Brain microvascular endothelial cell (primary cell): ENCODE results near the gene ARHGEF4.

ENCODE experiments used
- DNase-seq: peaks from one replicate; pipeline ENCODE4 v3.0.0-alpha.2; 2020
- H3K27ac ChIP-seq: fragments of 250-450 bp; sonication (Bioruptor Pico); 2 replicates; pipeline ENCODE4 v1.5.1; 2020; ENCODE audit warnings: mild to moderate bottlenecking, moderate library complexity
- H3K27me3 ChIP-seq: fragments of 250-450 bp; sonication (Bioruptor Pico); replicated peaks from 2 replicates; pipeline ENCODE4 v1.5.1; 2020; ENCODE audit warnings: mild to moderate bottlenecking
- H3K36me3 ChIP-seq: fragments of 250-450 bp; sonication (Bioruptor Pico); replicated peaks from 2 replicates; pipeline ENCODE4 v1.5.1; 2020; ENCODE audit warnings: mild to moderate bottlenecking
- H3K4me3 ChIP-seq: 2 replicates; pipeline ENCODE4 v1.5.1; 2011; ENCODE audit warnings: low read depth, mild to moderate bottlenecking, control low read depth, low read length, moderate library complexity
- CTCF ChIP-seq: IDR thresholded peaks from 2 replicates; pipeline ENCODE4 v1.5.1; 2011; ENCODE audit warnings: low read depth, mild to moderate bottlenecking, moderate library complexity, low read length, control low read depth, inconsistent platforms; ENCODE audit errors: missing control alignments
- in situ Hi-C: cut with HindIII; loops from 2 replicates; pipeline ENCODE4 v1.10.0; 2017; ENCODE audit warnings: low sequenced_read_pairs, low pct_ligation_motif_present

Gene ARHGEF4

GRCh38 chr2:130890941-130891669 lies 54.4 kb downstream of the ARHGEF4 start:
- H3K27ac ChIP-seq, result no peak overlapping the region
- in situ Hi-C loops, result no loop called here
- no peak for DNase-seq
- no peak overlapping the region for H3K4me3 ChIP-seq
- H3K36me3 ChIP-seq, result no peaks in the 10 kb centered on the region
- no peaks in the 10 kb centered on the region for H3K27me3 ChIP-seq
- no peak for TF ChIP-seq CTCF

GRCh38 chr2:130891966-130892365 lies 55.3 kb downstream of the ARHGEF4 start:
- Histone ChIP-seq H3K36me3 (no peaks in the 10 kb centered on the region), H3K4me3 (no peak overlapping the region), H3K27me3 (no peaks in the 10 kb centered on the region), H3K27ac (no peak overlapping the region)
- in situ Hi-C loops, result no loop called here
- no peak for DNase-seq
- no peak for TF ChIP-seq CTCF

- Histone ChIP-seq H3K36me3 (no peaks in the 10 kb centered on the region), H3K4me3 (no peak overlapping the region), H3K27me3 (no peaks in the 10 kb centered on the region), H3K27ac (no peak overlapping the region)
- no peak for TF ChIP-seq CTCF
- in situ Hi-C loops, result no loop called here
- no peak for DNase-seq
Observed at GRCh38 chr2:130892793-130893785, 56.4 kb downstream of the ARHGEF4 start.

GRCh38 chr2:130894326-130894942 lies 57.7 kb downstream of the ARHGEF4 start:
- TF ChIP-seq CTCF, result no peak
- no peak for DNase-seq
- Histone ChIP-seq H3K27me3 (no peaks in the 10 kb centered on the region), H3K4me3 (no peak overlapping the region), H3K27ac (no peak overlapping the region), H3K36me3 (no peaks in the 10 kb centered on the region)
- in situ Hi-C loops, result no loop called here

GRCh38 chr2:130896813-130897212 lies 60.1 kb downstream of the ARHGEF4 start:
- no peaks in the 10 kb centered on the region for H3K36me3 ChIP-seq
- no peak for TF ChIP-seq CTCF
- H3K4me3 ChIP-seq, result no peak overlapping the region
- no peak for DNase-seq
- H3K27me3 ChIP-seq, result no peaks in the 10 kb centered on the region
- no peak overlapping the region for H3K27ac ChIP-seq
- in situ Hi-C loops, result no loop called here
